HG02973 (cell line): ENCODE results near the gene GBGT1.
A peak's percentile ranks its signal among the peaks of the same experiment; 100 is the strongest.

ENCODE experiments used
- ATAC-seq: cut with Tn5 transposase; IDR thresholded peaks from one replicate; pipeline ENCODE4 v1.9.1; 2021; ENCODE audit warnings: moderate library complexity; ENCODE audit not compliant: unreplicated experiment

Gene GBGT1

DNA sequence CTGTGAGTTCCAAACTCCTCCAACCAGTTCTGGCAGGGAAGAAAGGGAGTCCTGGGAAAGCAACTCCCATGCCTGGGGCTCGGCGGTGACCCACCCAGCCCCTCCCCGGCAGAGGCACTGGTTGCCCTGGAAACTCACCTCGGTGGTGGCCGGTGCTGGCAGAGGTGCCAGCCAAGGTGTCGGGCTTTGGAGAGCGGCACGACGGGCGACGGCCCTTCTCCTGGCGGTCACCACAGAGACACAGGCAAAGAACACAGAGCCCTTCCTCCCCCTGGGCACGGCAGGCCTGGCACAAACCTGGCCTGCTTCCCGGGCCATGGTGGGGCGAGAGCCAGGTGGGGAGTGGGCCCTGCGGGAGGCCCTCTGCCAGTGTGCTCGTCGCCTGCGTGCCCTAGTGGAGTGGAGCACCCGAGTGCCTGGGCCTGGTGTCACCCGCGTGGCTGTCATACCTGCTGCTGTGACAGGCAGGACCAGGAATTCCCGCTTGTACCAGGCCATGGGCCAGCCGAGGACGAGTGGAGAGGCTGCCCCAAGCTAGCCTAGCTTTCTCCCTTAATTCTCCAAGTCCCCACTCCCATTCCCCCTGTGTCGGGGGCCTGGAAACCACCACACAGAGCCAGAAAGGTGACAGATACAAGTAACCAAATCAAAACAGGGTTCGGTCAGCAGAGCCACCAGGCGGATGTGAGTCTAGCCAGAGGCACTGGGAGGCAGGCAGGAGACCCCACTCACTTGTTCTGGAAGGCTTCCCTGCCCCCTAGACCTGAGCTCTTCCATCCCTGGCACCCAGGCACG lies 34.5 kb downstream of the GBGT1 start:
- ATAC-seq, result no peak

DNA sequence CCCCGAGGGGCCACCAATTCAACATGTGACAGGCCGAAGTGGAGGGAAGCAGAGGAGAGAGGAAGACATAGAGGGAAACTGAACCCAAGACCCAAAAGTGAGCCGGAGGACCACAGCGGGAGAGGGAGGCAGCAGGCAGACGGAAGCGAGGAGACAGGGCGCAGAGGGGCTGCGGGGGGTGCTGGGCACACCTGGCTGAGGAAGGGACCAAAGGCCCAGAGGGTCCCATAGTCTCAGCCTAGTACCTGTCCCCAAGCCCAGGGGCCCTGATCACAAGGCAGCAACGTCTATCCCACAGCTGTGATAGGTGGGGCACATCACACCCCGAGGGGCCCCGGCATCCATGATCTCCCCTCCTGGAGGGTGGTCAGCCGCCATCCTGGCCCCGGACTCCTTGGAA lies 35.6 kb downstream of the GBGT1 start:
- no peak for ATAC-seq

DNA sequence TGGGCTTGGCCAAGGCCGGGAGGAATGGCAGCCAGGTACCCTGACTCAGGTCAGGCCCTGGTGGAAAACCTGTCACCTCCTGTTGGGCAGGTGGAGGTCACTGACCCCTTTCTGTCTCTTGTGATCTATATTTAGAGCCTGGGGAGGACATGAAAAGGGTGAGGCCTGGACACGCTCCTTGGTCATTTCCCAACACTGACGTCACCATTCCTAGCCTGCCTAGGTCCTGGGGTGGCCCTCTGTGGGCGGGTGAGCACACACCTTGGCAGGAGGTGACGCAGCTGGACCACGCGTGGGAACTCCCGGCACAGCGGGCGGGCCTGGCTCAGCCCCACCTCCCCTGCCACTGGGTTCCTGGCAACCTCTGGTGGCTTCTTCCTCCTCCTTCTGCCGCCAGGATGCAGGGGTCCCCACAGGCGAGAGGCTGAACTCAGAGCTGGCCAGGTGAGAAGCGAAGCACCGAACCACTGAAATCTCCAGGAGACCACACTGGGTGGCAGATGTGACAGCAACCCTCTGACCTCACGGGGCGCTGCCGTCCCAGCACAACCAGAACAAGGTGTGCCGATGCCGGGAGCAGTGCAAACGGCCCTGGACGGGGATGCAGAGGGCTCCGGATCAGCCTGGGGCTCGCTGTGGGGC lies 36.3 kb downstream of the GBGT1 start:
- no peak for ATAC-seq

DNA sequence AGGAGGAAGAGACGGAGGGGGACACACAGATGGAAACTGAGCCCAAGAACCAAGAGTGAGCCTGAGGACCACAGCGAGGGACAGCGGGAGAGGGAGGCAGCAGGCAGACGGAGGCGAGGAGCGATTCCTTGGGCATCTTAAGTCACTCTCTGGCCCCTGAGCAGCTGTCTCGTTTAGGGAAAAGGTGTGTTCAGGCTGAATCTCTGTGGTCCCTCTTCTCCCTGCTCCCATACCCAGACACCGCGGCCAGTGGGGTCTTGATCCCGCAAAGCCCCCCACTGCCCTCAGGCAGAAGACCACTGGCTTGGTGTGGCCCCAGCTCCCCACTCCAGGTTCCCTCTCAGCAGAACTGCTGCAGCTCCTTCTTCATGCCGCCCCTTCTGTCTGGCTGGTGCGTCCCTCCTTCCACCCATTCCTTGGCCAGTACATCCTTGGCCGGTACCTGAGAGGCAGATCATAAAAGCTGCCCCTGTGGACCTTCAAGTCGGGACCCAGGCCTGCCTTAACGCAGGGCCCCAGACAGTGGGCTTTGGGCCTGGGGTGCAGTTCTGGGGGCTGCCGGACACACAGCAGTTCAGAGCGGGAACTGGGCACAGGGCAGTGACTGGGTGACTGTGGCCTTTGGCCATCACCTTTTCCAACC lies 36.9 kb downstream of the GBGT1 start:
- no peak for ATAC-seq

DNA sequence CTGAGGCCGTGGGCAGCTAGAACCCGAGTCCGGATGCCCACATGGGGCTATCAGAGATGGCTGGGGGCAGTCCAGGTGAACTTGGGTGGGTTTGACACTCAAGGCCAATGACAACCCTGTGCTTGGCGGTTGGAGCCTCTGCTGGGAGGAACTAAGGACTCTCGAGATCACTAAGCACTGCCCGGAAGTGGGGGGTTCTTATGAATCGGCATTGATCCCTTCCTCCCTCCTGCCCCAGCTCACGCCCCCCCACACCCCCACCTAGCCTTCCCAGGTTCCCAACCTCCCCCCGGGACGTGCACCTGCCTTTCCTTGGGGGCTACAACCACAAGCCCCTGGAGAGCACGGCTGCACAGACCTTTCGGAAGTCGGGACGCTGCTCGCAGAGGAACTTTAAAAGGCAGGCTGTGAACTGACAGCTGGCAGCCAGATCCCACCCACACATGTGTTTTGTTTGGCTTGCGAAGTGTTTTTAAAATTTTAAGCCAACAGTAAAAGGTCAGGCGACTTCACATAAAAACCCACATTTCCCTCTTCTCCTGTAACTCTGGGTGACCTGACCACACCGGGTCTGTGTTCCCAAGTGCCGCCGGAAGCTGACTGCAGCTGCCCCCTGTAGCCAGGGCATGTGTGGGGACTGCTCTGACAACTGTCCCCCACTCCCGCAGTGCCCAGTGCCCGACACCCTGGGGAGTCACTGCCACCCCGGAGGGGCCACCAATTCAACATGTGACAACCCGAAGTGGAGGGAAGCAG lies 37.6 kb downstream of the GBGT1 start:
- ATAC-seq, result no peak

DNA sequence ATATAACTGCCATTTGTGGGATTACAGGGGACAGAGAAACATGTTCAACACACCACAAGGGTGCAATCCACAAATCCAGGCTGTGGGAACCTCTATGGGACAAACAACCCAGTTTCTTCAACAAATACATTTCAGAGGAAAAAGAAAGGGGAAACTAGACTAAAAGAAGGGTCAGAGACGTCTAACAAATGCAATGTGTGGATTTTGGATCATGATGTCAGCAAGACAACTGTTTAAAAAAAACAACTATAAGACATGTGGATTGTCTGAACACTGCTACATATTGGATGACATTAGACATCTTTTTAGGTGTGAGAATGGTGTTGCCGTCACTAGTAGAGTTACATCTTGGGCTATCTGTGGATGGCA lies 38.8 kb downstream of the GBGT1 start:
- no peak for ATAC-seq

DNA sequence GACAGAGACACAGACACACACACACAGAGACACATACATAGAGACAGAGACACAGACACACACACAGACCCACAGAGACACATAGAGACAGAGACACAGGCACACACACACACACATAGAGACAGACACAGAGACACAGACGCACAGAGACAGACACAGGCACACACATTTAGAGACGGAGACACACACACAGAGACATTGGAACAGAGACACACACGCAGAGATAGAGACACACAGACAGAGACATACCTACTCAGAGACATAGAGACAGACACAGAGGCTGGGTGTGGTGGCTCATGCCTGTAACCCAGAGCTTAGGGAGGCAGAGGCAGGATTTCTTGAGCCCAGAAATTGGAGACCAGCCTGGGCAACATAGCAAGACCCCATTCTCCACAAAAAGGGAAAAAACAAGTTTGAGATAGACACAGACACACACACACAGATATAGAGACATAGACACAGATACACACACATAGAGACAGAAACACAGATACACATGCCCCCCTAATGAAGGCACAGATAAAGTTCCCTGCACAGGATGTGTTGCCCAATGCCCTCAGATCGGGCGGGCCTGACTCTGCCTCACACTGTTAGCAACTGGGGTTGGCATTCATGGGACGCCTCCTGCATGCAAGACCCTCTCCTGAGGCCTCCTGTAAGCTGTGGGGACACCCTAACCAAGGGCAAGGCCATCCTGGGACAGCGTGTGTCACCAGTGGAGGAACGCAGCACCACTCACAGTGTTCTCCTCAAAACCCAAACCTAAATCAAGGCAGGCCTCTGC lies 39.4 kb downstream of the GBGT1 start:
- no peak for ATAC-seq

DNA sequence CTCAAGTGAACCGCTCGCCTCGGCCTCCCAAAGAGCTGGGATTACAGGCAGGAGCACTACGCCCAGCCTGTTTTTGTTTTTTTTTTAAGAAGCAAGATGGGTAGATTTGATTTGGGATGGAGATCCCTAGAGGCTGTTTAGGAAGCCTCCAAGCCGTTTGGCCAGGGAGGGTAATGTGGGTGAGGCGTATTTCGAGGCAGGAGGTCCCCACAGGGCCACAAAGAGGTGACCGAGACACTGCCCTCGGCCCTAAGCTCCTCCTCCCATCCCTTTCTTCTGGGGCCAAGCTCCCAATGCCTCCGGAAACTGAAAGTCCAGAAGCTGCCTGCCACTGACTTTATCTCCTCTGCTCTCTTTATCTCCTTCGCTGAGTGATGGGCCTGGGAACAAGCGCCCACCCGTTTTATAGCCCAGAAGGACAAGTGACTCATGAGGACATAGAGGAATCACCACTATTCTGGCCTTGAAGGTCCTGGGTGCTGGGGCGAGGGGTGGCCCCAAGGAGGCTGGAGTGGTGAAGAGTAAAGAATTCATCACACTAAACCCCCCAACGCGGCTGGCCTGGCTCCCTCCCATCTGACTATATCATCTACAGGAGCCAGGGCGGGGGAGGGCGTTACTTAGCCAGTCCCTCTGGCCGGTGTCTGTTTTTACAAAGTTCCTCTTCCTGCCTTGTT lies 40.6 kb downstream of the GBGT1 start:
- no peak for ATAC-seq

DNA sequence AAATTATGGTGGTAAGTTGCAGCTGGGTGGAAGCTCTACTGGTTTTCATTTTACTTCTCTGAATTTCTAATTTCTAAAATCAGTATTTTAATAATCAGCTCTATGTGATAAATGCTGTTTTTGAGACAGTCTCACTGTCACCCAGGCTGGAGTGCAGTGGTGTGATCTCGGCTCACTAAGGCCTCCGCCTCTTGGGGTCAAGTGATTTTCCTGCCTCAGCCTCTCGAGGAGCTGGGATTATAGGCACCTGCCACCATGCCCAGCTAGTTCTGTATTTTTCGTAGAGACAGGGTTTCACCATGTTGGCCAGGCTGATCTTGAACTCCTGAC lies 41.1 kb downstream of the GBGT1 start:
- no peak for ATAC-seq

DNA sequence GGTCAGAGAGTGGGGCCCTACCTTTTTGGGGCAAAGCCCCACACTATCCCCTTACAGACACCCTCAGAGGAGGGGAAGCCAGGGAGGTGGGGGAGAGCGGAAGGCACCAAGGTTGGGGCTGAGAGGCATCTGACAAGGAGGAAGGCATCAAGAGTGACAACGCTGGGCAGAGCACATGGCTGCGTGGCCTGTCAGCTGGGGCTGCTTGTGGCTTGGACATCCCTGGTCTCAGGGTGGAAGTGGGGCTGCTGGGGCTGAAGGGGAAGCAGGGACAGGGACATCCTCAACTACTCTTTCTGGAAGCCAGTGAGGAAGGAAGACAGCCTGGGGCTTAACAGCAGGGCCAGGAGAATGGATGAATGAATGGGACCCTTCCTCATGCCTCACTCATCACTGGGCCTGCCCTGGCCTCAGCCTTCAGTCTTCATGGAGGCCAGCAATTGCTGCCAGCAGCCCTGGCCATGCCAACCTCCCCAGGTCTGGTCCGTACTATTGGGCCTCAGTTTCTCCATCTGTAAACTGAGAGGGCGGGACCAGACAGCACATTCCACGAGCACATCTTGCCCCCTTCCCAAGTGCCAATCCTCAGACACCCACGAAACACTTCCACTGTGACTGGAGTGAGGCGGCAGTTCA lies 41.7 kb downstream of the GBGT1 start:
- no peak for ATAC-seq

DNA sequence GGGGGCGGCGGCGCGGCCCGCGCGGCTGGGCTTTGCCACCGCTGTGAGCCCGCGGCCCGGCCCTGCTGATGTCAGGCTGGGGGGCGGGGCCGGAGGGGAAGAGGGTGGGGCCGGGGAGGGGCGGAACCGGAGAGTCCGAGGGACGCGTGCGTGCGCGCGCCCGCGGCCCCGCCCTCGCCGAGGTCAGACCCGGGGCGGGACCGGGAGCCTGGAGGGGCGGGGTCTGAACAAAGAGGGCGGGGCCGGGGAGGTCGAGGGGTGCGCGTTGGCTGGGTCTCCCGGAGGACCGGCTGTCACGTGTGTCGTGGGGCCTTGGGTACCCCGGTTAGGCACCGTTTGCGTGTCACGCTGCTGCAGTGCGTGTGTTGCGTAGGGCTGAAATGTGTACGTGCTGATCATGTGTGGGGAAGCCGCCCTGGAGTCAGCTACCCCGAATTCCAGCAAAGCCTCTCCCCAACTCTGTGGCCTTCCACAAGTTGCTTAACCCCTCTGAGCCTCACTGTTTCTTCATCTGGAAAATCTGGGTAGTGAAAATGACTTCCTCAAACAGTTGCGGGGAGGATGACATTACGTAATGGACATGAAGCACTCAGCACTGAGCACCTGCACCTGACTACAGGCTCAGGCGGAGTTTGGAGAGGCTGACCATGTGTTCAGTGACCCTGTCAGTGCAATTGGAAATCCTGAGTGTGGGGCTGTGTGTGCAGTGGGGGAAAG lies 42.4 kb downstream of the GBGT1 start, which contains the start of gene RALGDS:
Gene RALGDS (minus strand): TSS at position 43 of the 717 bp plus-strand sequence. CDS start 86 bp downstream, outside the sequence.
- peak; percentile 67 for ATAC-seq

DNA sequence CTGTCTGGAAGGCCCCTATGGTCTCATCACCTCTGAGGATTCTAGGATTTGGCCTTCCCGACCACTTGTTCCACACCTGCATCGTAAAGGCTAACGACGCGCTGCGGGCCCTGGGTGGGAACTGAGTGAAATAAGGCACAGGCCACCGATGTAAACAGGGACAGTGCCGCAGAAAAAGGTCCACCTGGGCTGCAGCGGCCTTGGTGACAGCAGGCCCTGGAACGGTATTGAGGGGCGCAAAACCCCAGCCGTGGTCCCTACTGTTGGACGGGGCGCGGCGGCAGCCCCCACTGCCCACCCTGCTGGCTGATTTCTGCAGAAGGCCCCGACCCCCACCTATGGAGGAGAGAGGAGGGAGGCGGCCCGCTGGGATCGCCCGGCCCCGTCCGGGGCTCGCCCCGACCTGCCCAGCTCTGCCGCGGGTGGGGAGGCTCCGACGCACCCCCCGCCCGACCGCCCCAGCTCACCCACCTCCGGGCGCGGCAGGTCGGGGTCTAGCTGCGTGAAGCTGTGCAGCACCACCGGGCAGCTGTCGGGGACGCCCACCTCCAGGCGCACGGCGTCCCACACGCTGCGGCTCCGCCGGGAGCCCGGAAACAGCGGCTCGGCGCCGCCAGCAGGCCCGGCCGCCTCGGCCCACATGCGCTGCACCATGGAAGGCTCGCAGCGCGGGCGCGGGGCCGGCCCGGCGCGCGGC lies 43.1 kb downstream of the GBGT1 start:
- ATAC-seq, result no peak

DNA sequence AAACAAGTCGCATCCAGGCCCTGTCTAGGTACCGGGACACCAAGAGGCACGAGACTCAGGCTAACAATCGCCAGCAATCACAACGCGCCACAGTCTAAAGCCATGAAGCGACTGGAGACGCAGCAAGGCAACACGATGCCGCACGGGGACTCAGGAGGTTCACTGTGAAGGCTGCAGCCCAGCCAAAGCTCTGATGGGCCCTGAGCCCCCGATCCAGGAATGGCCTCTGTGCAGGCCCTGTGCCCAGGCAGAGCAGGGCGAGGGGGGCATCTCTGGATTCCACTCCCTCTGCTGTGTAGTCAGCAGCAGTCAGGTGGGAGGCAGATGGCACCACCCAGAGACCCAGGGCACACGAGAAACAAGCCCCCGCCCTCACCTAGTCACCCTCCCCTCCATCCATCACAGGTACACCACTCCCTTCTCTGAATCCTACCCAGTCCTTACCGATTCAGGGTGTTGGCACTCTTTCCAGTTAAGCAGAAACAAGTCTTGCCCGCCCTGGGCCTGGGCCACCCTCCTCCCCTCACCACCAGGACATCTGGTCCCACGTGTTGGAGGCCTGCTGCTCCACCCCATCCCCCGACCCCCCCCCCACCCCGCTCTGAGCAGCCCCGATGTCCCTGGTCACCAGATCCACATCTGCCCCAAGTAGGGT lies 43.7 kb downstream of the GBGT1 start:
- no peak for ATAC-seq

DNA sequence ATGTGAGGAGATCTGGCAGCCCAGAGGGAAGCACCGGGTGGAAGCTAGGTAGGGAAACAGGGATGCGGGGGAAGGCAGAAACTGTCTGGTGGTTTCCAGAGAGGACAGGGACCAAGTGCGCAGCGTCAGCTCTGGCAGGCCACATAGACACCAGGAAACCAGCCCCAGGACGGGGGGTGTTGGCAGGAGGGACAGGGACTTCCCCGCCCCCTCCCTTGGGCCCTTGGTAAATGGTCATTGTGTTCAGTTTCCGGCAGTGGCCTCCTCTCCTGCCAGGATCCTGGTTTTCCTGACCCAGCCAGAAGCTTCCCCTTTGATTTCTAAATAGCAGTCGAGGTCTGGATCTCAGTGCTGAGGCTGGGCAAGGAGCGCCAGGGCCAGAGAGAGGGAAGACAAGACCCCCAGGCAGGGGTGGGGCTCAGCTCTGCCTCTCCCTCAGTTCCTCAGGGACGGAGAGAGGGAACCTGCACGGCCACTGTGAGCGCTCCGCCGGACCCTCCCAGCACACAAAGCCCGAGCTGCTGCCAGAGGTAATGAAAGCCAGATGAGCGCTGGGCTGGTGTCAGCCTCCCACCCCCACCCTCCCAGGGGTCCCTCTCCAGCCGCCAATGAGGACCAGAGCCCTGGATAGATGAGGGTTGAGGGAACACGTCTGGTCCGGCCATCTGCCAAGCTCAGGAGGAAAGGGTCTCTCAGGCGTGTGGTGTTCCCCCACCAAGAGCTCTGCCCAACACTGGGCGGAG lies 44.4 kb downstream of the GBGT1 start:
- no peak for ATAC-seq

DNA sequence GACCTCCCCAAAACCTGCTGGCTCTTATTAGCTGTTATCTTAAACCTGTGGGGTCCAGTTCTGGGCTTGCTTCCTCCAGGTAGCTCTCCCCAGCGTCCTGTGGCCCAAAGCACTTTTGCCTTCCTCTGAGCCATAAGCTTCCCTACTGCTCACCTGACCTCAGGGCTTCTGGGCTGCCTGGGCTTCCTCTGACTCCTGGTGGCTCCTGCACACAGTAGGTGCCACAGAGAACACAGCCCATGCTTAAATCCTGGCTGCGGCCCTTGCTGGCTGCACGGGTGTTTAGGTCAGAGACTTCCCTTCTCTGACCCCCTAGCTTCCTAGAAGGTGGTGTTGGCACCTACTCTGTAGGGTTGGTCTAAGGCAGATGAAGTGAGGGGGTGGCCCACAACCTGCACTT lies 45.1 kb downstream of the GBGT1 start:
- no peak for ATAC-seq

DNA sequence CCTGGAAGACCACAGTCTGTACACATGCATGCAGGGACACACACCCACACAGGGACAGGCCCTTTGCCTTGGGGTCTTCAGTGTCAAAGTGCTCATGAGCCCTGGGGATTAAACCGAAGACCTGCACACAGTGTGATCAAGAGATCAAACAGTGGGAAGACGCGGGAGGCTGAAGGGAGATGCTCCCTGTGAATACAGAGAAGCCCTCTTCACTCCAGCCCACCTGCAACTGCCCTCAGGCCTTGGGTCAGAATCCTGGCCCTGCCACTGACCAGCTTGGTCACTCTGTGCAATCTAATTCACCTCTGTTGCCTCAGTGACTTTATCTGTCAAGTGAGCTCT lies 45.6 kb downstream of the GBGT1 start:
- ATAC-seq, result no peak
